SK-N-SH (cell line): ENCODE measurements around the gene PLXND1. TPM values are rescaled to one million over a fixed set of nuclear protein-coding genes. Genes with fewer than 3 reads are reported as not detected.

Source experiments
- CTCF ChIA-PET: fragments of 300-600, 350-600 bp; formaldehyde crosslinking; extraction: SDS; loops from one replicate; lab custom pipeline; 2021; lab: Yijun Ruan, JAX
- POLR2A ChIA-PET: fragments of 350-600 bp; sonication (Branson Sonifier 250); formaldehyde crosslinking; extraction: SDS; loops from one replicate; lab custom pipeline; 2020; ENCODE audit warnings: antibody characterized with exemption, inconsistent platforms; lab: Yijun Ruan, JAX
- DNase-seq: peaks from one replicate; pipeline ENCODE4 v3.0.0; 2012
- H2AFZ ChIP-seq: fragments of 200-600 bp; sonication (generic); 2 replicates; pipeline ENCODE4 v1.8.1; 2016; ENCODE audit warnings: antibody characterized with exemption, mild to moderate bottlenecking, low read depth
- H3F3A ChIP-seq: fragments of 200-600 bp; sonication (generic); replicated peaks from 2 replicates; pipeline ENCODE3; 2016; ENCODE audit warnings: antibody characterized with exemption, mild to moderate bottlenecking; ENCODE audit not compliant: insufficient read depth
- H3K27ac ChIP-seq, 2 experiments: fragments of 200-500 bp in 1 of 2; fragments of 200-600 bp in 1 of 2; sonication (Bioruptor generic) in 1 of 2; sonication (generic), shearing (Covaris generic) in 1 of 2; 2 replicates each; pipeline versions ENCODE4 v1.5.1 to v1.6.1; 2014 to 2016; ENCODE audit warnings: low read depth in 2 of 2, inconsistent platforms in 1 of 2, low read length in 1 of 2, mild to moderate bottlenecking in 1 of 2, mixed read lengths in 1 of 2
- H3K27me3 ChIP-seq: fragments of 200-600 bp; sonication (generic), shearing (Covaris generic); 2 replicates; pipeline ENCODE4 v1.6.1; 2016; ENCODE audit warnings: mixed run types; ENCODE audit not compliant: insufficient read depth
- H3K36me3 ChIP-seq, 2 experiments: fragments of 200-500 bp in 1 of 2; fragments of 200-600 bp in 1 of 2; sonication (Bioruptor generic) in 1 of 2; sonication (generic) in 1 of 2; replicated peaks in 1 of 2; 2 replicates each; pipeline versions ENCODE3 to v1.5.1; 2014 to 2016; ENCODE audit warnings: low read length in 1 of 2, mild to moderate bottlenecking in 1 of 2; ENCODE audit not compliant: insufficient read depth in 2 of 2, control insufficient read depth in 1 of 2
- H3K4me1 ChIP-seq, 2 experiments: fragments of 200-500 bp in 1 of 2; fragments of 200-600 bp in 1 of 2; sonication (Bioruptor generic) in 1 of 2; sonication (generic), shearing (Covaris generic) in 1 of 2; 2 replicates each; pipeline versions ENCODE4 v1.5.1 to v1.6.1; 2014 to 2016; ENCODE audit warnings: low read depth in 1 of 2, low read length in 1 of 2, mixed run types in 1 of 2; ENCODE audit not compliant: insufficient read depth in 2 of 2, control insufficient read depth in 1 of 2
- H3K4me2 ChIP-seq: fragments of 200-600 bp; sonication (generic), shearing (Covaris generic); 2 replicates; pipeline ENCODE4 v1.6.1; 2017; ENCODE audit warnings: mixed run types
- H3K4me3 ChIP-seq, 2 experiments: fragments of 200-500 bp in 1 of 2; fragments of 200-600 bp in 1 of 2; sonication (Bioruptor generic) in 1 of 2; sonication (generic), shearing (Covaris generic) in 1 of 2; 2 replicates each; pipeline versions ENCODE4 v1.5.1 to v1.8.1; 2014 to 2016; ENCODE audit warnings: low read depth in 2 of 2, inconsistent platforms in 1 of 2, low read length in 1 of 2, mild to moderate bottlenecking in 1 of 2, mixed read lengths in 1 of 2, moderate library complexity in 1 of 2
- H3K79me2 ChIP-seq: fragments of 200-600 bp; sonication (generic); 2 replicates; pipeline ENCODE4 v1.8.1; 2017; ENCODE audit warnings: mild to moderate bottlenecking; ENCODE audit not compliant: insufficient read depth
- H3K9ac ChIP-seq: fragments of 200-600 bp; sonication (generic); 2 replicates; pipeline ENCODE4 v1.6.1; 2017; ENCODE audit warnings: mixed run types
- H3K9me2 ChIP-seq: fragments of 200-600 bp; sonication (generic); 2 replicates; pipeline ENCODE4 v1.6.1; 2017; ENCODE audit warnings: mixed run types
- H3K9me3 ChIP-seq: fragments of 200-600 bp; sonication (generic); 2 replicates; pipeline ENCODE4 v1.6.1; 2017; ENCODE audit warnings: mixed run types, mild to moderate bottlenecking, moderate library complexity
- H4K20me1 ChIP-seq: fragments of 200-600 bp; sonication (generic); 2 replicates; pipeline ENCODE4 v1.6.1; 2017; ENCODE audit warnings: mild to moderate bottlenecking, mixed run types; ENCODE audit not compliant: insufficient read depth
- ELF1 ChIP-seq: IDR thresholded peaks from 2 replicates; pipeline ENCODE4 v1.4.0; 2012
- EZH2phosphoT487 ChIP-seq: fragments of 200-600 bp; sonication (generic); IDR thresholded peaks from 2 replicates; pipeline ENCODE4 v1.6.1; 2017; ENCODE audit warnings: low read depth, mixed run types, mild to moderate bottlenecking, antibody characterized with exemption, moderate library complexity, borderline replicate concordance
- FOSL2 ChIP-seq: IDR thresholded peaks from 2 replicates; pipeline ENCODE4 v1.4.0; 2012; ENCODE audit warnings: low read depth, mild to moderate bottlenecking, moderate library complexity, borderline replicate concordance
- FOXJ3 ChIP-seq: sonication (generic); formaldehyde crosslinking; IDR thresholded peaks from 2 replicates; pipeline ENCODE4 v1.5.1; 2020; ENCODE audit warnings: mild to moderate bottlenecking, missing genetic modification reagents
- FOXM1 ChIP-seq: IDR thresholded peaks from 2 replicates; pipeline ENCODE4 v1.4.0; 2012; ENCODE audit warnings: low read depth, mild to moderate bottlenecking
- GABPA ChIP-seq: IDR thresholded peaks from 2 replicates; pipeline ENCODE4 v1.4.0; 2012; ENCODE audit warnings: low read depth, mild to moderate bottlenecking
- GATA2 ChIP-seq: sonication (generic); formaldehyde crosslinking; IDR thresholded peaks from 2 replicates; pipeline ENCODE4 v1.5.0; 2020; ENCODE audit warnings: mild to moderate bottlenecking, missing genetic modification reagents
- JUND ChIP-seq: IDR thresholded peaks from 2 replicates; pipeline ENCODE4 v1.4.0; 2012
- MAX ChIP-seq: IDR thresholded peaks from 2 replicates; pipeline ENCODE4 v1.4.0; 2012; ENCODE audit warnings: low read depth
- MXI1 ChIP-seq: IDR thresholded peaks from 2 replicates; pipeline ENCODE4 v1.6.1; 2012; ENCODE audit warnings: mild to moderate bottlenecking, low read depth, low read length, improper control_type of control experiment
- NRF1 ChIP-seq: IDR thresholded peaks from 2 replicates; pipeline ENCODE4 v1.6.1; 2012; ENCODE audit warnings: low read depth, mild to moderate bottlenecking, low read length
- POLR2AphosphoS5 ChIP-seq: IDR thresholded peaks from 2 replicates; pipeline ENCODE4 v1.6.1; 2012; ENCODE audit warnings: low read depth, low read length
- RAD21 ChIP-seq: IDR thresholded peaks from 2 replicates; pipeline ENCODE4 v1.6.1; 2012; ENCODE audit warnings: mild to moderate bottlenecking, low read length
- RCOR1 ChIP-seq: fragments of 150-350 bp; IDR thresholded peaks from 2 replicates; pipeline ENCODE4 v1.6.1; 2017; ENCODE audit warnings: antibody characterized with exemption, low read length
- RFX5 ChIP-seq: IDR thresholded peaks from 2 replicates; pipeline ENCODE4 v1.6.1; 2012; ENCODE audit warnings: mild to moderate bottlenecking, improper control_type of control experiment, low read length
- RXRA ChIP-seq: IDR thresholded peaks from 2 replicates; pipeline ENCODE4 v1.4.0; 2012; ENCODE audit warnings: low read depth, mild to moderate bottlenecking, borderline replicate concordance
- SIN3A ChIP-seq: IDR thresholded peaks from 2 replicates; pipeline ENCODE4 v1.6.1; 2012; ENCODE audit warnings: low read depth, mild to moderate bottlenecking, low read length, moderate library complexity, borderline replicate concordance
- TCF12 ChIP-seq: IDR thresholded peaks from 2 replicates; pipeline ENCODE4 v1.4.0; 2012
- TEAD4 ChIP-seq: IDR thresholded peaks from 2 replicates; pipeline ENCODE4 v1.4.0; 2012; ENCODE audit warnings: mild to moderate bottlenecking, borderline replicate concordance; ENCODE audit not compliant: insufficient read depth
- USF1 ChIP-seq: IDR thresholded peaks from 2 replicates; pipeline ENCODE4 v1.4.0; 2012; ENCODE audit warnings: low read depth, borderline replicate concordance
- YY1 ChIP-seq: IDR thresholded peaks from 2 replicates; pipeline ENCODE4 v1.4.0; 2012; ENCODE audit warnings: low read depth, mild to moderate bottlenecking
- ZBTB33 ChIP-seq: IDR thresholded peaks from 2 replicates; pipeline ENCODE4 v1.4.0; 2012; ENCODE audit warnings: low read depth, borderline replicate concordance
- WGBS: methylation state at CpG from one replicate; pipeline ENCODE4 v1.1.6; 2017; ENCODE audit warnings: low lambda C conversion rate; 5-methylcytosine and 5-hydroxymethylcytosine counted together
- polyA plus RNA-seq, 3 experiments: library from polyadenylated mRNA; depleted of rRNA; stranded (reverse); fragments of >200 nt; gene quantifications; 2 replicates each; pipeline ENCODE4 v1.2.3, GENCODE V29; 2012

The PLXND1 gene
- polyA plus RNA-seq, 1 of the 3 experiments (the other 2 are of a cell fraction) = 53.5 TPM

GRCh38 chr3:129583289-129583688 is 23.2 kb downstream of the PLXND1 start:
- Histone ChIP-seq H4K20me1 (no peaks in the 10 kb centered on the region), H3K9me3 (no peaks in the 10 kb centered on the region), H3K27me3 (no peaks in the 10 kb centered on the region), H3K4me1 (no peaks in the 10 kb centered on the region; a peak in 1 of 4 replicates), H3K9ac (no peak overlapping the region), H2AFZ (no peak overlapping the region), H3K79me2 (no peaks in the 10 kb centered on the region), H3K36me3 (no peaks in the 10 kb centered on the region), H3K27ac (no peak overlapping the region), H3K4me3 (no peak overlapping the region), H3K4me2 (no peak overlapping the region), H3F3A (no peaks in the 10 kb centered on the region), H3K9me2 (no peaks in the 10 kb centered on the region)
- WGBS = 95% methylated on average over 9 of the region's 9 CpGs
- CTCF ChIA-PET = interaction anchor here (1.9 kb wide), 1 partner anchor 93 kb away, joined by 6 read pairs; no protein-coding TSS in a partner anchor
- POLR2A ChIA-PET = no interaction called here
- no peak for DNase-seq
- TF ChIP-seq EZH2phosphoT487 = no peak
- no peak for TF ChIP-seq ELF1
- TF ChIP-seq FOXJ3 = no peak
- no peak for TF ChIP-seq JUND

DNA sequence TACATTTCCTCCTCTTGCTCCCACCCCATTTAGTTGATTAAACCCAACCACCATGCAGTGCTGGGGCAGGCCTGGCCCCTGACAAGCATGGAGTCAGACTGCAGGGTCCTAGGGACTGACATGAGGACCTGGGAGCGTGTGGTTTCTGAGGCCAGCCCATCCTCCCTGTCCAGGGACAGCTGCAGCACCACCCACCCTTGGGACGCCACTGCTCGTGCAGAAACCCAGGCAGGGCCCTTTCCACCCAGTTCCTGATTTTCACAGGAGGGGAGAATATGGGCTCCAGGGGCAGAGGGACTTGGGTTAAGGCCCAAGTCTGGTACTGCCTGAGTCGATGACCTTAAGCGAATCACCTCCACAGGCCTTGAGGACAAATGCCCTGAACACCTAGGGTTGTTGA is 23.7 kb downstream of the PLXND1 start:
- Histone ChIP-seq H3K9me2 (no peaks in the 10 kb centered on the region), H3K4me2 (no peak overlapping the region), H3F3A (no peaks in the 10 kb centered on the region), H3K79me2 (no peaks in the 10 kb centered on the region), H2AFZ (no peak overlapping the region), H3K9ac (no peak overlapping the region), H3K4me3 (no peak overlapping the region), H3K9me3 (no peaks in the 10 kb centered on the region), H3K27me3 (no peaks in the 10 kb centered on the region), H4K20me1 (no peaks in the 10 kb centered on the region), H3K27ac (no peak overlapping the region), H3K36me3 (no peaks in the 10 kb centered on the region), H3K4me1 (no peaks in the 10 kb centered on the region; a peak in 1 of 4 replicates)
- POLR2A ChIA-PET = no interaction called here
- TF ChIP-seq GABPA (no peak), TCF12 (no peak), JUND (no peak), RAD21 (no peak), TEAD4 (no peak), SIN3A (no peak), GATA2 (no peak), RXRA (no peak), MXI1 (no peak), RCOR1 (no peak), FOXJ3 (no peak), RFX5 (no peak), FOXM1 (no peak), MAX (no peak), FOSL2 (no peak), POLR2AphosphoS5 (no peak), YY1 (no peak), USF1 (no peak), NRF1 (no peak), ZBTB33 (no peak)
- 92% methylated on average over 3 of the region's 5 CpGs for WGBS
- CTCF ChIA-PET = interaction anchor here (1.2 to 1.9 kb wide), 4 partner anchors 9 to 93 kb away, joined by 3 to 6 read pairs (median 3); no protein-coding TSS in a partner anchor
- DNase-seq = no peak
